Measurements from ENCODE around the gene RPL38.
A peak's percentile ranks its signal among the peaks of the same experiment; 100 is the strongest.

RPL38 gene

GRCh38 chr17:74203439-74204240 is at the start of gene RPL38:
TSS of gene RPL38 (plus strand) at chr17:74203678. CDS start at chr17:74203956, 278 bp downstream.
- DNase-seq, result peak; percentile 96

GRCh38 chr17:74153821-74154430 is 49.6 kb upstream of the RPL38 start:
- DNase-seq, result no peak

GRCh38 chr17:74156878-74157277 is 46.6 kb upstream of the RPL38 start:
- DNase-seq, result no peak

DNA sequence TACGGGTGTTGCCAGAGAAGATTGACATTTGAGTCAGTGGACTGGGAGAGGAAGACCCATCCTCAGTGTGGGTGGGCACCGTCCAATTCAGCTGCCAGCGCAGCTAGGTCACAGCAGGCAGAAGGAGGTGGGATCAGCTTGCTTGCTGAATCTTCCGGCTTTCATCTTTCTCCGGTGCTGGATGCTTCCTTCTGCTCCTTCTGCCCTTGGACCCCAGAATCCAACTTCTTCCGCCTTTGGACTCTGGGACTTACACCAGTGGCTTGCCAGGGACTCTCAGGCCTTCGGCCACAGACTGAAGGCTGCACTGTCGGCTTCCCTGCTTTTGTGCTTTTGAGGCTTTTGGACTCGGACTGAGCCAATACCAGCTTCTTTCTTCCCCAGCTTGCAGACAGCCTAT is 46.1 kb upstream of the RPL38 start:
- DNase-seq, result no peak

DNA sequence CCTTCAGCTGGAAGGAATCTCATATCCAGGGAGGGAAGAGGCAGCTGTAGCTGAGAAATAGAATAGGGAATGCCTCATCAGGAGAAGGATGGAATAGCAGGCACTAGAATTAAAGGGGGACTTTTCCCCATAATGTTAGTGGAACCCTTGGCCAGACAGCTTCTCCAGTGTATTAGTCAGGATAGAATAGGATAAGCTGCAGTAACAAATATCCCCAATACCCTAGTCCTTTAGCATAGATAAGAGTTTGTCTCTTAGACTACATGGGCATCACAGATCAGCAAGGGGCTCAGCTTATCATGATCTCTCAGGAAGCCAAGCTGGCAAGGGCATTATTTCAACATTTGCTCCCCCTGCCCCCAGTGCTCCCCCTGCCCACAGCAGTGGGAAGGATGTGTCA is 44.7 kb upstream of the RPL38 start:
- no peak for DNase-seq

DNA sequence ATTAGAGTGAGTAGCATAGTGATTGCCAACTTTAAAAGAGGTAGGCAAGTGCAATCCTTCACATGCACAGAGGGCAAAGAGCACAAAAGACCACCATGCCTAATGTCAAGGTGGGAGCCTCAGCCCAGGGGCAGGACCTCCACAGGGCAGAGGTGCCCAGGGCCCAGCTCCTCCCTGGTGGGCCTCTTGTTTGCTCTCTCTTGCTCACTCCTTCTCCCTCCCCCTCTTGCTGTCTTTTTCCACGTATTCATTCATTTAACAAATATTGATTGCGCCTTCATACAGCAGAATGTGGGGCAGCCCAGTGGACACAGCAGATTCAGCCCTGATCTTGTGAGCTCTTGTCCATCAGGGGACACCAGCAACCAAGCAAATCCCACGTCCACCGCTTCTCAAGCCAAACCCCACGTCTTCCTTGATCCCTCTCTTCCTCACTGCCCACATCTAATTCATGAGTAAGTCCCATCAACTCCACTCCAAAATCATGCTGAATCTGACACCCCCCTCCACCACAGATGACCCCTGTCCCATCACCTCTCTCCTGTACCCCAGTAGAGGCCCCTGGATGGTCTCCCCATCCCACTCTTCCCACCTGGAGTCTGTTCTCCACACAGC is 44.1 kb upstream of the RPL38 start:
- DNase-seq, result no peak

DNA sequence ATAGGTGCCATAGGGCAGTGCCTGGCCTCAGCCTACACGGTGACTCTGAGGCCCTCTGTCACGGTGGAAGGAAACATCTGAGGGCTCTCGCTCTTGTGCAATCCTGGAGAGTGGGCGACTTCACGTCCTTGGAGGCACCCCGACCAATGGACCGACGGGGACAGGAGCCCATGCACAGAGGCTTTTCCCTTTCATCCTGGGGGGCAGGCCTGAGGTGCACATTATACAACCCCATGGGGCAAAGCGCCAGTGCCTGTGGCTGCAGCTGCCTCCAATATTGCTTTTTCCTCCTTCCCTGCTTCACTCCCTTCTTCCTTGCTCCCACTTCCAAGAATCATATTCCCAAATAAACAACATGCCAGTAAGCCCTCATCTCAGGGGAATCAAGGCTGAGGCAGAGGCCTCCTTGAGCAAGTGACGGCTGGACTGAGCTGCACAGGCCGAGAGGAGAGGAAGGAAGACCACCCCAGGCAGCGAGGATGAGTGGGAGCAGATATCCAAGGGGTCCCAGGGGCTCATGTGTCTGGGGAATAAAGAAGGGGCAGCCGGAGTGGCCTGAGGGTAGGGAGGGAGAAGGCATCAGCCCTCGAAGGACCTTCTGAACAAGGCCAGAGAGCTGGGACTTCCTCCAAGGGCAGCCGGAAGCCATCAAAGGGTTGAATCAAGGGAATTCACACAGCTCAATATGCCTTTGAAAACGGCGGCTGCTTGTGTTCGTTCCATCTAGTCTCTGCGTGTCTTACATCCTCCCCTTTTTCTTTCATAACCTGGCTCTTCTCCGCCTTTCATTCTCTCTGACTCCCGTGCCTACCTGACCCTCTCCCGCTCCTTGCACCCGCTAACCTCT is 42.6 kb upstream of the RPL38 start:
- DNase-seq, result no peak

DNA sequence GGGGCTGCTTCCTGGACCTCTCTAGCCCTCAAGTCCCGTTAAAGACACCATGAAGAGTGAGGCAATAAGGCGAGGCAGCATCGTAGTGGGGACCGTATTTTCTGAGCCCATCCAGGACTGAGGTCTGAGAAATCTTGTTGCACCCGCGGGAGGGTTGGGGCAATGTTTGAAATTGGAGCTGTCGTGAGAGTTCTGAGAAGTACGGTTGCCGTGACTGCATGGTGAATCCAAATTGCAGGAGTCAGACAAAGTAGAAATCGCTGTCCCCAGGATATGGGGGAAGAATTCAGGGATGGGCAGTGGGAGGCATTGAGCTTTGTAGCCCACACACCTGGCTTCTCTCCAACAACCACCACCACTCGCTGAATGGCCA is 42.0 kb upstream of the RPL38 start:
- DNase-seq, result no peak

GRCh38 chr17:74163271-74163821 is 40.1 kb upstream of the RPL38 start:
- no peak for DNase-seq

DNA sequence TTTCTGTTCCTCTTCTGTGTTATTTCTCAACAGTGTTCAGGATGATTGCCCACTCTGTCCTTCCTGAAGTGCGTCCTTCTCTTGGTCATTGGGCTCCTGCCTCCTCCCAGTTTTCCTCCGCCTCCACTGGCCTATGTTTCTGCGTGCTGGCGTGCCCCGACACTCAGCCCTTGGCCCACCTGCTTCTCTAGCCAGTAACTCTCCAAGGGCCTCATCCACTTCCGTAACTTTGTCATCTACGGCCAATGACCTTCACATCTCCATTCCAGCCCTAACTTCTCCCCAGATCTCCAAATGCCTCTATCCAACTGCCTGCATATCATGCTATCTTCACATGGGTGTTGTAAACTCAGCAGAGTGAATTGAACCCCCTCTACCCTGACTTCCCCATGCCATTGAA is 39.6 kb upstream of the RPL38 start:
- no peak for DNase-seq

DNA sequence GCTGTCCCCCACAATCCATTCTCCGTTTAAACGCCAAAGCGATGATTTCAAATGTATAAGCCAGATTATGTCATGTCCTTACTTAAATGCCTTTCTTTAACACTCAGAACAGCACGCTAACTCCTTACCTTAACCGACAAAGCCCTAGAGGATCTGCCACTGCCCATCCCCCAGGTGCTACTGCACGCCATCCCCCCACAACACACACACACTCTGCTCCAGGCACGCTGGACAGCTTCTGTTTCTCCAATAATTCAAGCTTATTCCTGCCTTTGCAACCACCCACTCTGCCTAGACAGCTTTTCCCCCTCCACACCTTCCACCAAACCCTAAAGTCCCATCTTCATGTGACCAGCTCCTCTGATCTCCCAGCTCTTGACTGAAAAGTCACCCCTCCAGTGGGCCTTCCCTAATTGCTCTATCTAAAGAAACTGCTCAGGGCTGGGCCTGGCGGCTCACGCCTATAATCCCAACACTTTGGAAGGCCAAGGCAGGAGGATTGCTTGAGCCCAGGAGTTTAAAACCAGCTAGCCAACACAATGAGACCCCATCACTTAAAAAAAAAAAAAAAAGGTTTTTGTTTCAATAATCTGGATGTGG is 38.9 kb upstream of the RPL38 start:
- no peak for DNase-seq

DNA sequence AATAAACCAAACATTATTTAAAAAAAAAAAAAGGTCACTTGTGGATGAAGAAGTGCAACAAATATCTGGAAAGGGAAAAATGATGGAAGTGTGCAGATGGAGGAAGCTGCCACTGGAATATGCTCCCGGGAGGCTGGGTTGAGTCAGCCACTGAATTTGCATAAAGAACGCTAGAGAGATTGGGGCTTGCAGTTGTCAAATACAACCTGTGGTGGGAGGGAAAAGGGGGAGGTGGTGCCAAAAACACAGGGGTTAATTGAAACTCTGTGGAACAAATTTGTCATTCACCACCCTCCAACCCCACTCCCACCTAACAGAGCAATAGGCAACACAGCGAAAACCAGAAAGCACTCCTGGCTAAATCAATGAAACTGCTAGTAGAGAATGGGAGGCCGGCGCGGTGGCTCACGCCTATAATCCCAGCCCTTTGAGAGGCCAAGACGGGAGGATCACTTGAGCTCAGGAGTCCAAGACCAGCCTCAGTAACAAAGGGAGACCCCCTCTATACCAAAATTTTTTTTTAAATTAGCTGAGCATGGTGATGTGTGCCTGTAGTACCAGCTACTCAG is 37.6 kb upstream of the RPL38 start:
- DNase-seq, result no peak

DNA sequence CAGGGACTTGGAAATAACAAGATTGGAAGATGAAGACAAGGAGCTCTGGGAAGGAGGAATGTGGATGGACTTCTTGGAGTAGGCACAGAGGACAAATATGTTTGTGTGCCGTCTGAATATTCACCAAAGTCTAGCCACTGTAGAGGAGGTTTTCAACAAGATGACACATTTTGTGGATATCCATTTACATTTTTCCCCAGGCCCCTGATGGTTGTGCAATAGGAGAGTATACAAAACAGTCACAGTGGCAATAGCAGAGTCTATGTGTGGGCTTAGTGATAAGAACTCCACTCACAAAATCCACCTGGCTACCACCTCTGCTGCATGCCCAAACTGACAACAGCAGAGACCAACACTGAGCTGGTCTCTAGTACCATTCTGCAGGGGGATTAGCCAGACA is 32.6 kb upstream of the RPL38 start:
- no peak for DNase-seq

DNA sequence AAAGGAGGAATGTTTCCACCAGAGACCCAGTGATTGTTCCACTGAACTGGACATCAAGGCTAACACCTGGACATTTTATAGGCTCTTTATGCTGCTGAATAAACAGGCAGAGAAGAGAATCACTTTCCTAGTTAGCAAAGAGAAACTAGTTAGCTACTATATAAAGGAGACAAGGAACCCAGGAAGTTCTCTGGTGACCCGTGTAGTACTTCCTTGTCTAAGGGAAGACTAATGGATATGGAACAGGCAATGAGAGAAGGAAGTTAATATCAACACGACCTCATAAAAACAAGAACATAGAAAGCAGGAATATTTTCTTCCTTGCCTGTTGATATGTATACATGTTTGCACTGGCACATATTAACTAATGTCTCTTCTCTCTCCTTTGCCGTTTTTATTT is 30.8 kb upstream of the RPL38 start:
- no peak for DNase-seq

- peak; percentile 73 for DNase-seq
These were observed 26.9 kb upstream of the RPL38 start for GRCh38 chr17:74176546-74177001.

- DNase-seq, result no peak
These were observed 26.4 kb upstream of the RPL38 start for GRCh38 chr17:74177018-74177450.

GRCh38 chr17:74179576-74179975 is 23.9 kb upstream of the RPL38 start:
- DNase-seq, result no peak

GRCh38 chr17:74180336-74180735 is 23.1 kb upstream of the RPL38 start:
- no peak for DNase-seq

DNA sequence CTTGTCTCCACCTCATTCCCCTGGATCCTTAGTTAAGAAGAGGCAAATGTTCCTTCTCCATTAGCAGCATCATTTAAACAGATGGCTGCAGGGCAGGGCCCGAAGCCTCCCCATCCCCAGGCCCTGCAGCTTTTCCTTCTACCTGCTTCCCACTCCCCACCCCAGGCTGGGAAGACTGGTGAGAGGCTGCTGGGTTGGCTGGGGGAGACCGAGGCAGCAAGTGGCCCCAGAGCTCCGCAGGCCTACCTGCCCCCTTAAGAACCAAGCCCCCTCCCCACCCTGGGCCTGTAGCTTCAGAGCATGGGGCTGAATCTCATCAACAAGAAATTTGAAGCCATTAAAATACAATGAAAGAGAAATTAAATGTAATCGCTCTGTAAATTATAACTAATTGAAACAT is 22.1 kb upstream of the RPL38 start:
- DNase-seq, result no peak

- no peak for DNase-seq
These were observed 21.3 kb upstream of the RPL38 start for GRCh38 chr17:74182041-74182723.

DNA sequence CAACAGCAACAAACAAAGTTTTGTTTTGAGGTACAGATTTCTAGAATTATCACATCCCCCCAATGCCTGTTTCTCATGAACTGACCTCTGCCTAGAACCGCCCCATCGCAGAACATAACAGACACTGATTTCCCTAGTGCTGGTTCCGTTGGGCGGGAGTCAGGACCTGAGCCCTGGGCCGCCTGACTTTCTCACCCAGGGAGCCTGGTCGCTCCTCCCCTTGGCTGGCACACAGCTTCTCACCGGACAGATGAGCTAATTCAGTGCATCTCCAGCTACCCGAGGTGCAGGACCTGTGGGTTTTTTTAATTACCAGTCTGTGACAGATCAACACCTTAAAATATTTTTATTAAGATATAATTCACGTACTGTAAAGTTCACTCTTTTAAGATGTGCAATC is 20.1 kb upstream of the RPL38 start:
- no peak for DNase-seq
